ENCODE measurements around the gene HHIPL2.
"Not testable (repeated sequence)": the region's sequence is repeated elsewhere in the genome, so short reads cannot be mapped to it uniquely, and the experiment has no call there.

The HHIPL2 gene

GRCh38 chr1:222522105-222522915 is 25.6 kb downstream of the HHIPL2 start:
- Histone ChIP-seq H3K4me1 (ENCODE audit: low read depth, poor library complexity, severe bottlenecking) (no peaks in the 10 kb centered on the region), H3K36me3 (ENCODE audit: insufficient read depth) (no peaks in the 10 kb centered on the region), H4K20me1 (ENCODE audit: insufficient read depth) (no peaks in the 10 kb centered on the region), H3K4me3 (IDR thresholded peaks at IDR 0.05; ENCODE audit: insufficient read depth, low read depth, low read length) (no peak overlapping the region), H3K9ac (no peak overlapping the region), H3K4me2 (no peak overlapping the region), H3K79me2 (ENCODE audit: insufficient read depth, low read depth) (no peaks in the 10 kb centered on the region), H3K27ac (no peak overlapping the region), H2AFZ (ENCODE audit: low read depth) (no peak overlapping the region), H3K27me3 (ENCODE audit: insufficient read depth, low read depth) (no peaks in the 10 kb centered on the region)
- TF ChIP-seq, protein P1, sequence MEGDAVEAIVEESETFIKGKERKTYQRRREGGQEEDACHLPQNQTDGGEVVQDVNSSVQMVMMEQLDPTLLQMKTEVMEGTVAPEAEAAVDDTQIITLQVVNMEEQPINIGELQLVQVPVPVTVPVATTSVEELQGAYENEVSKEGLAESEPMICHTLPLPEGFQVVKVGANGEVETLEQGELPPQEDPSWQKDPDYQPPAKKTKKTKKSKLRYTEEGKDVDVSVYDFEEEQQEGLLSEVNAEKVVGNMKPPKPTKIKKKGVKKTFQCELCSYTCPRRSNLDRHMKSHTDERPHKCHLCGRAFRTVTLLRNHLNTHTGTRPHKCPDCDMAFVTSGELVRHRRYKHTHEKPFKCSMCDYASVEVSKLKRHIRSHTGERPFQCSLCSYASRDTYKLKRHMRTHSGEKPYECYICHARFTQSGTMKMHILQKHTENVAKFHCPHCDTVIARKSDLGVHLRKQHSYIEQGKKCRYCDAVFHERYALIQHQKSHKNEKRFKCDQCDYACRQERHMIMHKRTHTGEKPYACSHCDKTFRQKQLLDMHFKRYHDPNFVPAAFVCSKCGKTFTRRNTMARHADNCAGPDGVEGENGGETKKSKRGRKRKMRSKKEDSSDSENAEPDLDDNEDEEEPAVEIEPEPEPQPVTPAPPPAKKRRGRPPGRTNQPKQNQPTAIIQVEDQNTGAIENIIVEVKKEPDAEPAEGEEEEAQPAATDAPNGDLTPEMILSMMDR (conservative IDR thresholded peaks at IDR 0.05; ENCODE audit: low read depth, low read length) = no peak

- Histone ChIP-seq H3K4me1 (ENCODE audit: low read depth, poor library complexity, severe bottlenecking) (no peaks in the 10 kb centered on the region), H3K27me3 (ENCODE audit: insufficient read depth, low read depth) (no peaks in the 10 kb centered on the region), H3K79me2 (ENCODE audit: insufficient read depth, low read depth) (no peaks in the 10 kb centered on the region), H3K36me3 (ENCODE audit: insufficient read depth) (no peaks in the 10 kb centered on the region), H3K9ac (no peak overlapping the region), H3K4me2 (no peak overlapping the region), H2AFZ (ENCODE audit: low read depth) (no peak overlapping the region), H3K4me3 (IDR thresholded peaks at IDR 0.05; ENCODE audit: insufficient read depth, low read depth, low read length) (no peak overlapping the region), H3K27ac (no peak overlapping the region), H4K20me1 (ENCODE audit: insufficient read depth) (no peaks in the 10 kb centered on the region)
- TF ChIP-seq, protein P1 (conservative IDR thresholded peaks at IDR 0.05; ENCODE audit: low read depth, low read length) = no peak
These were observed 26.4 kb downstream of the HHIPL2 start for GRCh38 chr1:222521299-222522104.

DNA sequence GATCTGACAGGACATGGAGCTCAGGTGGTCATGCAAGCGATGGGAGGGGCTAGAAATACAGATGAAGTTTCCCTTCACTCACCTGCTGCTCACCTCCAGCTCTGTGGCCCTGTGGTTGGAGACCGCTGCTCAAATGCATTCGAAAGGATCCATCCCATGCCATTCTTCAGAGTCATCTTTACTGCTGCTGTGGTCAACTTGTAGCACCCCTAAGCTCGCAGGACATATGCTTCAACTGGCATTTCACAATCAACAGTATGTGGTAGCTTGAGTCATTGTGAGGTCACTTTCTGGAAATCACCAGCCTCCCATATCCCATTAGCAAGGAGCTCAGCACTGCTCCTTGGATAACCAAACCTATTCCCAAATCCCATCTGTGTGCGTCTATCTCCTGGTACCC is 58.4 kb downstream of the HHIPL2 start:
- H3K4me2 ChIP-seq; H2AFZ ChIP-seq (ENCODE audit: low read depth); H3K79me2 ChIP-seq (ENCODE audit: insufficient read depth, low read depth); H3K9ac ChIP-seq; H3K4me3 ChIP-seq (IDR thresholded peaks at IDR 0.05; ENCODE audit: insufficient read depth, low read depth, low read length); H3K4me1 ChIP-seq (ENCODE audit: low read depth, poor library complexity, severe bottlenecking); H3K27me3 ChIP-seq (ENCODE audit: insufficient read depth, low read depth); H3K27ac ChIP-seq; H3K36me3 ChIP-seq (ENCODE audit: insufficient read depth); H4K20me1 ChIP-seq (ENCODE audit: insufficient read depth): not testable (repeated sequence)

GRCh38 chr1:222487774-222488173 is 60.1 kb downstream of the HHIPL2 start:
- H3K27me3 ChIP-seq (ENCODE audit: insufficient read depth, low read depth); H3K9ac ChIP-seq; H3K27ac ChIP-seq; H4K20me1 ChIP-seq (ENCODE audit: insufficient read depth); H3K36me3 ChIP-seq (ENCODE audit: insufficient read depth); H3K79me2 ChIP-seq (ENCODE audit: insufficient read depth, low read depth); H3K4me3 ChIP-seq (IDR thresholded peaks at IDR 0.05; ENCODE audit: insufficient read depth, low read depth, low read length); H2AFZ ChIP-seq (ENCODE audit: low read depth); H3K4me1 ChIP-seq (ENCODE audit: low read depth, poor library complexity, severe bottlenecking); H3K4me2 ChIP-seq: not testable (repeated sequence)

DNA sequence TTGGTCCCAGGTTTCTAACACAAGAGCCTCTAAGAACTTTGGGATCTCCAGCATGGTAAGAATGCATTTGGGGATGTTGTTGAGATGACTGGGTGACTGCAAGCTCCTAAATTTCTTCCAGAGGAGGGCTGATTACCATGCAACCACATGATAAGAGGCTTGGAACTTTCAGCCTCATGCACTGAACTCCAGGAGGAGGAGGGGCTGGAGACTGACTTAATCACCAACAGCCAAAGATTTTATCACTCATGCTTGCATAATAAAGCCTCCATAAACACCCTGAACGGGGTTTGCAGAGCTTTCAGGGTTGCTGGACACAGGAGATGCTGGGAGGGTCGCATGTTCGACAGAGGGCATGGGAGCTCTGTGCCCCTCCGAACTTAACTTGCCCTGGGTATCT is 63.9 kb downstream of the HHIPL2 start:
- not testable (repeated sequence) for H3K36me3 ChIP-seq (ENCODE audit: insufficient read depth); H3K4me2 ChIP-seq; H3K27me3 ChIP-seq (ENCODE audit: insufficient read depth, low read depth); H3K4me1 ChIP-seq (ENCODE audit: low read depth, poor library complexity, severe bottlenecking); H3K4me3 ChIP-seq (IDR thresholded peaks at IDR 0.05; ENCODE audit: insufficient read depth, low read depth, low read length); H4K20me1 ChIP-seq (ENCODE audit: insufficient read depth); H3K79me2 ChIP-seq (ENCODE audit: insufficient read depth, low read depth); H3K9ac ChIP-seq; H3K27ac ChIP-seq; H2AFZ ChIP-seq (ENCODE audit: low read depth)

DNA sequence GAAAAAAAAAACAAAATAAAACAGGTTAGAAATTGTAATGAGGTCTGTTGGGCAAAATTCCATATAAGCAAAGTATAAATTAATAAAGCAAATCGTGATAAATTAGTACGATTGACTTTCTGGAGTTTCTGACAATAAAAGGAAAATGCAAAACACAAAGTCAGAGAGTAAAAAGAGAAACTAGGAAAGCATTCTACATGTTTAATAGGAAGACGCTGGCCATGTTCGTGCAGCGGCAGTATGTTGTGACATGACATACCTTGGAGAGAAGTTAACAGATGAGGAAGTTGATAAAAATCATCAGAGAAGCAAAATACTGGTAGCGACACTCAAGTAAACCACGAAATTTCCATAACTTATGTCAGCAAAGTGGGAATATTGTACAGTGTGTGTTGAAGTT is 68.3 kb downstream of the HHIPL2 start:
- H3K4me1 ChIP-seq (ENCODE audit: low read depth, poor library complexity, severe bottlenecking); H3K4me2 ChIP-seq; H3K9ac ChIP-seq; H3K79me2 ChIP-seq (ENCODE audit: insufficient read depth, low read depth); H3K4me3 ChIP-seq (IDR thresholded peaks at IDR 0.05; ENCODE audit: insufficient read depth, low read depth, low read length); H3K27me3 ChIP-seq (ENCODE audit: insufficient read depth, low read depth); H2AFZ ChIP-seq (ENCODE audit: low read depth); H3K27ac ChIP-seq; H4K20me1 ChIP-seq (ENCODE audit: insufficient read depth); H3K36me3 ChIP-seq (ENCODE audit: insufficient read depth): not testable (repeated sequence)

DNA sequence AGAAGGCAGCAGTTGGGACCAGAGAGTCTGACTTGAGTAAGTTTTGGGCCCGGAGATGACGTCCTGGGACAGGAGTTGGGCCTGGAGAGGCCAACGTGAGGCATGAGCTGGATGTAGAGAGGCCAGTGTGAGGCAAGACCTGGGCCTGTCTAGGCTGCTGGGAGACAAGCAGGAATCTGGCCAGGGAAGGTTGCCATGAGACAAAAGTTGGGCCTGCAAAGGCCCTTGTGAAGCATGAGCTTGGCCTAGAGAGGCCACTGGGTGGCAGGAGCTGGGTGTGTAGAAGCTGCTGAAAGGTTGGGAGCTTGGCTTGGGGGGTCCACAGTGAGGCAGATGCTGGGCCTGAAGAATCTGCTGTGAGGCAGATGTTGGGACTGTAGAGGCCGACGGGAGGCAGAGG is 71.5 kb downstream of the HHIPL2 start:
- H4K20me1 ChIP-seq (ENCODE audit: insufficient read depth) = not testable (repeated sequence)

DNA sequence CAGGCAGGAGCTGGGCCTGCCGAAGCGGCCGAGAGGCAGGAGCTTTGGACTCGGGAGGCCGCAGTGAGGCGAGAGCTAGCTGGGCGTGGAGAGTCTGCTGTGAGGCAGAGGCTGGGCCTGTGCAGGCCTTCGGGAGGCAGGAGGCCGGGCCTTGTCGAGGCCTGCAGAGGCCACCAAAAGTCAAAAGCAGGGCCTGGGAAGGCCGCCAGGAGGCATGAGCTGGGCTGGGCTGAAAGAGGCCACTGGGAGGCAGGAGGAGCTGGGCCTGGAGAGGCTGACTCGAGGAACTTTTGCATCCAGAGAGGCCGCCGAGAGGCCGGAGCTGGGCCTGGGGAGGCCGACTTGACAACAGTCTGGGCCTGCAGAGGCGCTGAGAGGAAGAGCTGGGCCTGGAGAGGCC is 74.2 kb downstream of the HHIPL2 start:
- H3K4me2 ChIP-seq; H3K4me3 ChIP-seq (IDR thresholded peaks at IDR 0.05; ENCODE audit: insufficient read depth, low read depth, low read length); H3K36me3 ChIP-seq (ENCODE audit: insufficient read depth); H2AFZ ChIP-seq (ENCODE audit: low read depth); H3K27me3 ChIP-seq (ENCODE audit: insufficient read depth, low read depth); H4K20me1 ChIP-seq (ENCODE audit: insufficient read depth); H3K4me1 ChIP-seq (ENCODE audit: low read depth, poor library complexity, severe bottlenecking); H3K79me2 ChIP-seq (ENCODE audit: insufficient read depth, low read depth); H3K9ac ChIP-seq; H3K27ac ChIP-seq: not testable (repeated sequence)

More for the DNA sequence above, 71.5 kb downstream of the HHIPL2 start:
- not testable (repeated sequence) for H3K4me2 ChIP-seq; H3K27ac ChIP-seq; H3K4me1 ChIP-seq (ENCODE audit: low read depth, poor library complexity, severe bottlenecking); H3K79me2 ChIP-seq (ENCODE audit: insufficient read depth, low read depth); H3K36me3 ChIP-seq (ENCODE audit: insufficient read depth); H3K27me3 ChIP-seq (ENCODE audit: insufficient read depth, low read depth); H3K4me3 ChIP-seq (IDR thresholded peaks at IDR 0.05; ENCODE audit: insufficient read depth, low read depth, low read length); H2AFZ ChIP-seq (ENCODE audit: low read depth); H3K9ac ChIP-seq
